ENCODE results near the gene CCDC18.
"Not testable (repeated sequence)": the region's sequence is repeated elsewhere in the genome, so short reads cannot be mapped to it uniquely, and the experiment has no call there.

CCDC18 gene

GRCh38 chr1:93223023-93223675 lies 42.6 kb downstream of the CCDC18 start:
- Mint-ChIP-seq H3K27me3 (ENCODE audit: low read depth) (no peaks in the 10 kb centered on the region), H3K4me3 (no peak overlapping the region), H3K4me1 (ENCODE audit: low read depth) (peaks cover 36% of the 10 kb centered on the region), H3K9me3 (peaks cover 8% of the 10 kb centered on the region), H3K36me3 (ENCODE audit: low read depth) (peaks cover 59% of the 10 kb centered on the region), H3K27ac (no peak overlapping the region)
- no peak for DNase-seq (ENCODE audit: low spot score)

- no peak overlapping the region for H3K4me3 Mint-ChIP-seq
- no peaks in the 10 kb centered on the region for H3K4me1 Mint-ChIP-seq (ENCODE audit: low read depth)
- no peaks in the 10 kb centered on the region for H3K27me3 Mint-ChIP-seq (ENCODE audit: low read depth)
- no peak for DNase-seq (ENCODE audit: low spot score)
- peaks cover 64% of the 10 kb centered on the region for H3K36me3 Mint-ChIP-seq (ENCODE audit: low read depth)
- H3K27ac Mint-ChIP-seq: no peak overlapping the region
- no peaks in the 10 kb centered on the region for H3K9me3 Mint-ChIP-seq
Measured at GRCh38 chr1:93235261-93235660, 54.7 kb downstream of the CCDC18 start.

- no peak for DNase-seq (ENCODE audit: low spot score)
- no peaks in the 10 kb centered on the region for H3K27me3 Mint-ChIP-seq (ENCODE audit: low read depth)
- no peak overlapping the region for H3K27ac Mint-ChIP-seq
- no peaks in the 10 kb centered on the region for H3K4me1 Mint-ChIP-seq (ENCODE audit: low read depth)
- H3K4me3 Mint-ChIP-seq: no peak overlapping the region
- H3K9me3 Mint-ChIP-seq: peaks cover under 1% of the 10 kb centered on the region
- H3K36me3 Mint-ChIP-seq (ENCODE audit: low read depth): peaks cover 69% of the 10 kb centered on the region
Measured at GRCh38 chr1:93237021-93237420, 56.5 kb downstream of the CCDC18 start.

GRCh38 chr1:93238425-93238824 lies 57.9 kb downstream of the CCDC18 start:
- Mint-ChIP-seq H3K36me3 (ENCODE audit: low read depth) (peaks cover 77% of the 10 kb centered on the region), H3K9me3 (peaks cover 14% of the 10 kb centered on the region), H3K27ac (no peak overlapping the region), H3K27me3 (ENCODE audit: low read depth) (no peaks in the 10 kb centered on the region), H3K4me3 (no peak overlapping the region), H3K4me1 (ENCODE audit: low read depth) (no peaks in the 10 kb centered on the region)
- DNase-seq (ENCODE audit: low spot score): no peak

GRCh38 chr1:93239863-93240262 lies 59.3 kb downstream of the CCDC18 start:
- H3K4me3 Mint-ChIP-seq: no peak overlapping the region
- H3K4me1 Mint-ChIP-seq (ENCODE audit: low read depth): no peaks in the 10 kb centered on the region
- no peak for DNase-seq (ENCODE audit: low spot score)
- peaks cover 79% of the 10 kb centered on the region for H3K36me3 Mint-ChIP-seq (ENCODE audit: low read depth)
- no peak overlapping the region for H3K27ac Mint-ChIP-seq
- no peaks in the 10 kb centered on the region for H3K27me3 Mint-ChIP-seq (ENCODE audit: low read depth)
- peaks cover 19% of the 10 kb centered on the region for H3K9me3 Mint-ChIP-seq

- Mint-ChIP-seq H3K9me3 (peaks cover 19% of the 10 kb centered on the region), H3K36me3 (ENCODE audit: low read depth) (peaks cover 74% of the 10 kb centered on the region)
- not testable (repeated sequence) for H3K27me3 Mint-ChIP-seq (ENCODE audit: low read depth); H3K4me1 Mint-ChIP-seq (ENCODE audit: low read depth); H3K27ac Mint-ChIP-seq; DNase-seq (ENCODE audit: low spot score); H3K4me3 Mint-ChIP-seq
Measured at GRCh38 chr1:93243233-93243632, 62.7 kb downstream of the CCDC18 start.

- peaks cover 19% of the 10 kb centered on the region for H3K9me3 Mint-ChIP-seq
- DNase-seq (ENCODE audit: low spot score): no peak
- H3K4me3 Mint-ChIP-seq: no peak overlapping the region
- no peaks in the 10 kb centered on the region for H3K4me1 Mint-ChIP-seq (ENCODE audit: low read depth)
- H3K27me3 Mint-ChIP-seq (ENCODE audit: low read depth): no peaks in the 10 kb centered on the region
- peaks cover 73% of the 10 kb centered on the region for H3K36me3 Mint-ChIP-seq (ENCODE audit: low read depth)
- no peak overlapping the region for H3K27ac Mint-ChIP-seq
Measured at GRCh38 chr1:93244298-93245069, 64.0 kb downstream of the CCDC18 start.

- DNase-seq (ENCODE audit: low spot score): no peak
- Mint-ChIP-seq H3K36me3 (ENCODE audit: low read depth) (peaks cover 67% of the 10 kb centered on the region), H3K27me3 (ENCODE audit: low read depth) (no peaks in the 10 kb centered on the region), H3K9me3 (peaks cover 12% of the 10 kb centered on the region), H3K27ac (no peak overlapping the region), H3K4me1 (ENCODE audit: low read depth) (peaks cover 8% of the 10 kb centered on the region), H3K4me3 (no peak overlapping the region)
Measured at GRCh38 chr1:93251966-93252365, 71.4 kb downstream of the CCDC18 start.

GRCh38 chr1:93252598-93252997 lies 72.1 kb downstream of the CCDC18 start:
- H3K36me3 Mint-ChIP-seq (ENCODE audit: low read depth): peaks cover 62% of the 10 kb centered on the region
- no peaks in the 10 kb centered on the region for H3K27me3 Mint-ChIP-seq (ENCODE audit: low read depth)

GRCh38 chr1:93253516-93253915 lies 73.0 kb downstream of the CCDC18 start:
- no peaks in the 10 kb centered on the region for H3K27me3 Mint-ChIP-seq (ENCODE audit: low read depth)
- H3K4me3 Mint-ChIP-seq: no peak overlapping the region
- H3K27ac Mint-ChIP-seq: no peak overlapping the region
- H3K36me3 Mint-ChIP-seq (ENCODE audit: low read depth): peaks cover 60% of the 10 kb centered on the region
- H3K9me3 Mint-ChIP-seq: peaks cover 12% of the 10 kb centered on the region
- H3K4me1 Mint-ChIP-seq (ENCODE audit: low read depth): peaks cover 8% of the 10 kb centered on the region
- no peak for DNase-seq (ENCODE audit: low spot score)

More at GRCh38 chr1:93252598-93252997, 72.1 kb downstream of the CCDC18 start:
- Mint-ChIP-seq H3K27ac (no peak overlapping the region), H3K4me3 (no peak overlapping the region), H3K4me1 (ENCODE audit: low read depth) (peaks cover 8% of the 10 kb centered on the region), H3K9me3 (peaks cover 12% of the 10 kb centered on the region)
- DNase-seq (ENCODE audit: low spot score): no peak

GRCh38 chr1:93255222-93256079 lies 74.9 kb downstream of the CCDC18 start:
- no peak overlapping the region for H3K27ac Mint-ChIP-seq
- peaks cover 53% of the 10 kb centered on the region for H3K36me3 Mint-ChIP-seq (ENCODE audit: low read depth)
- H3K27me3 Mint-ChIP-seq (ENCODE audit: low read depth): no peaks in the 10 kb centered on the region
- peaks cover 7% of the 10 kb centered on the region for H3K4me1 Mint-ChIP-seq (ENCODE audit: low read depth)
- no peak overlapping the region for H3K4me3 Mint-ChIP-seq
- H3K9me3 Mint-ChIP-seq: peaks cover 12% of the 10 kb centered on the region
- no peak for DNase-seq (ENCODE audit: low spot score)

- DNase-seq (ENCODE audit: low spot score): no peak
- Mint-ChIP-seq H3K4me1 (ENCODE audit: low read depth) (peaks cover 3% of the 10 kb centered on the region), H3K36me3 (ENCODE audit: low read depth) (peaks cover 52% of the 10 kb centered on the region), H3K4me3 (no peak overlapping the region), H3K9me3 (peaks cover 13% of the 10 kb centered on the region), H3K27ac (no peak overlapping the region), H3K27me3 (ENCODE audit: low read depth) (no peaks in the 10 kb centered on the region)
Measured at GRCh38 chr1:93256433-93256832, 75.9 kb downstream of the CCDC18 start.

- Mint-ChIP-seq H3K36me3 (ENCODE audit: low read depth) (peaks cover 52% of the 10 kb centered on the region), H3K9me3 (peaks cover 16% of the 10 kb centered on the region), H3K27me3 (ENCODE audit: low read depth) (no peaks in the 10 kb centered on the region), H3K27ac (no peak overlapping the region), H3K4me3 (no peak overlapping the region), H3K4me1 (ENCODE audit: low read depth) (peaks cover 3% of the 10 kb centered on the region)
- DNase-seq (ENCODE audit: low spot score): no peak
Measured at GRCh38 chr1:93257889-93258288, 77.4 kb downstream of the CCDC18 start.

GRCh38 chr1:93260726-93261125 lies 80.2 kb downstream of the CCDC18 start:
- not testable (repeated sequence) for H3K4me1 Mint-ChIP-seq (ENCODE audit: low read depth); DNase-seq (ENCODE audit: low spot score); H3K27me3 Mint-ChIP-seq (ENCODE audit: low read depth); H3K4me3 Mint-ChIP-seq; H3K27ac Mint-ChIP-seq
- H3K9me3 Mint-ChIP-seq: peaks cover 41% of the 10 kb centered on the region
- peaks cover 62% of the 10 kb centered on the region for H3K36me3 Mint-ChIP-seq (ENCODE audit: low read depth)

Data from T-helper 2 cell treated with Interferon-gamma antibody and Interleukin-4, amounts not matched to agents 5 μg/mL and 100 μg/mL, for 36 hours (primary cell).